Ascending aorta (tissue), 2 donors: ENCODE results near the gene ADAM11. TPM values are rescaled to one million over a fixed set of nuclear protein-coding genes. Genes with fewer than 3 reads are reported as not detected.
A peak's percentile ranks its signal among the peaks of the same experiment; 100 is the strongest.

Source experiments
- DNase-seq, 2 donors: peaks; one replicate each; pipeline ENCODE4 v3.0.0-alpha.2; 2019; ENCODE audit warnings: low spot score in 2 of 2
- H3K27ac ChIP-seq, 2 donors: fragments of 200-600 bp; sonication (generic); one replicate each; pipeline ENCODE4 v1.5.1; 2016 to 2017; ENCODE audit warnings: mild to moderate bottlenecking in 1 of 2
- H3K27me3 ChIP-seq: fragments of 200-600 bp; sonication (generic); one replicate; pipeline ENCODE4 v1.5.1; 2017
- H3K36me3 ChIP-seq, 2 donors: fragments of 200-600 bp; sonication (generic); one replicate each; pipeline ENCODE4 v1.5.1; 2016
- H3K4me1 ChIP-seq, 2 donors: fragments of 200-600 bp; sonication (generic); one replicate each; pipeline ENCODE4 v1.5.1; 2016 to 2017; ENCODE audit warnings: mild to moderate bottlenecking in 1 of 2
- H3K4me3 ChIP-seq, 2 donors: fragments of 200-600 bp; sonication (generic); one replicate each; pipeline ENCODE4 v1.5.1; 2016 to 2017; ENCODE audit warnings: mild to moderate bottlenecking in 1 of 2
- H3K9me3 ChIP-seq, 2 donors: fragments of 200-600 bp; sonication (generic); one replicate each; pipeline ENCODE4 v1.5.1; 2016
- intact Hi-C: fragments of 100-400 bp; cut with DNase I; formaldehyde crosslinking; loops from one replicate; pipeline ENCODE4 v1.15.1; 2023
- total RNA-seq: library from RNA; depleted of rRNA; stranded (reverse); fragments of >200 nt; gene quantifications from one replicate; pipeline ENCODE4 v1.1.0, GENCODE V29; 2016
- TF ChIP-seq, protein P1 (sequence below), 3 experiments: fragments of 200-600 bp in 2 of 3; fragments of 450-650 bp in 1 of 3; sonication (generic) in 2 of 3; IDR thresholded peaks; one replicate each; pipeline ENCODE4 v1.5.1; 2016 to 2019; ENCODE audit warnings: antibody characterized with exemption in 3 of 3, mild to moderate bottlenecking in 1 of 3, moderate library complexity in 1 of 3

The ADAM11 gene
- total RNA-seq, 1 donor from 2014 or later, result not detected

DNA sequence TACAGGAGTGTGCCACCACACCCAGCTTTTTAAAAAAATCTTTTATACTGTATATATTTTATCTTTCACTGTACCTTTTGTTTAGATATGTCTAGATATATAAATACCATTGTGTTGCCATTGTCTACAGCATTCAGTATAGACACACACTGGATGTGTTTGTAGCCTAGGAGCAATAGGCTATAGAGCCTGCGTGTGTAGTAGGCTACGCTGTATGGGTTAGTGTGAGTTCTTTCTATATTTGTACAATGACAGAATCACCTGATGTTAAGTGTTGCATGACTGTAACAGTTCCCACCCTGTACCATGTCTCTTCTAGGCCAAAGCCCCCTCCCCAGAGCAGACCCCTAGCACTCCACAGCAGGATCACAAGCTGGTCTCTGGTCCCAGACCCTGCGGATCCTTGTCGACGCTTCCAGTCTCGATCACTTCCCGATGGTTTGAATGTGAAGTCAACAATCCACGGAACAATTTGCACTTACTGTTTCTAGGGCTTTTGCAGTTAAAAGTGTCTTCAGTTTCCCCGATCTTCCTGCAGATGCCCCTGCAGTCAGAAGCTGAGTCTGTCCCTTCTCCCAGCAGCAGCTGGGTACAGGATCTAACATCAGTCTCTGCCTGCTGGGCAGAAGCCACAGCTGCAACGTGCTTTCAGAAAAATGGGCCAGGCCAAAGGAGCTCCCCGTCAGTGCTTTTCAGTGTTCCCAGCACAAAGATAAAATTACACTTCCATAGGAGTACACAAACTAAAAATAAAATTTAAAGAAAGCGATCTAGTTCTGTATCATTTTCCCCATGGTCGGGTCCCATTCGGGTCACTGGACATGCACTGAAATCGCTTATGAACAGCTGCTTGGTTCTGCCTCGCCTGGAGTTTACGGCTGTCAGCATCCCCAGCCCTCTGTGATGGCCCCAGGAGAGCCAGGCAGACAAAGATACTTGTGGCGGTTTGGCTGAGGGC, 35.4 kb downstream of the ADAM11 start:
- Histone ChIP-seq H3K4me1 (peaks cover 13 to 18% of the 10 kb centered on the region in 2 donors), H3K9me3 (no peaks in the 10 kb centered on the region), H3K4me3 (peak overlapping the region in 1 of 2 donors; percentile 13), H3K36me3 (no peaks in the 10 kb centered on the region), H3K27me3 (no peaks in the 10 kb centered on the region), H3K27ac (peak overlapping the region; percentile 77 to 81)
- TF ChIP-seq, protein P1, sequence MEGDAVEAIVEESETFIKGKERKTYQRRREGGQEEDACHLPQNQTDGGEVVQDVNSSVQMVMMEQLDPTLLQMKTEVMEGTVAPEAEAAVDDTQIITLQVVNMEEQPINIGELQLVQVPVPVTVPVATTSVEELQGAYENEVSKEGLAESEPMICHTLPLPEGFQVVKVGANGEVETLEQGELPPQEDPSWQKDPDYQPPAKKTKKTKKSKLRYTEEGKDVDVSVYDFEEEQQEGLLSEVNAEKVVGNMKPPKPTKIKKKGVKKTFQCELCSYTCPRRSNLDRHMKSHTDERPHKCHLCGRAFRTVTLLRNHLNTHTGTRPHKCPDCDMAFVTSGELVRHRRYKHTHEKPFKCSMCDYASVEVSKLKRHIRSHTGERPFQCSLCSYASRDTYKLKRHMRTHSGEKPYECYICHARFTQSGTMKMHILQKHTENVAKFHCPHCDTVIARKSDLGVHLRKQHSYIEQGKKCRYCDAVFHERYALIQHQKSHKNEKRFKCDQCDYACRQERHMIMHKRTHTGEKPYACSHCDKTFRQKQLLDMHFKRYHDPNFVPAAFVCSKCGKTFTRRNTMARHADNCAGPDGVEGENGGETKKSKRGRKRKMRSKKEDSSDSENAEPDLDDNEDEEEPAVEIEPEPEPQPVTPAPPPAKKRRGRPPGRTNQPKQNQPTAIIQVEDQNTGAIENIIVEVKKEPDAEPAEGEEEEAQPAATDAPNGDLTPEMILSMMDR (IDR thresholded peaks at IDR 0.05), result no peak
- intact Hi-C loops, result no loop called here
- DNase-seq, result no peak

DNA sequence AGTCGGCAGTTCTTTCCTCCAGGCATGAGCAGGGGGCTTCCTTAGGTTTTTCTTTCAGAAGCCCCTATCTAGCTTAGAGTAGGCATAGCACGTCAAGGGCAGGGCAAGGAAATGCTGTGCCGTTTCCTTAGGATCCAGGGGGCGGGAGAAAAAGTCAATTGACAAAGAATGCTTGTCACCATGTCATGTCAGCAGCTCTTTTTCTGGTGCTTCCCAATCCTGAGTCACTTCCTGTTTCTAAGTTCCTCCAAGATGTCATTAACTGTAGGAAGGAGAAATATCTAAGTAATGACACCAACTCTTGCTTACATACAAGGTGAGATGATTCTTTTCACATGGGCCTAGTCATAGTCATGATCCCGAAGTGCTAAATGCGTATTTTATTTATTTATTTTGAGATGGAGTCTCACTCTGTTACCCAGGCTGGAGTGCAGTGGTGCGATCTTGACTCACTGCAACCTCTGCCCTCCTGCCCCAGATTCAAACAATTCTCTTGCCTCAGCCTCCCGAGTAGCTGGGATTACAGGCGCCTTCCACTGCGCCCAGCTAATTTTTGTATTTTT, 36.1 kb downstream of the ADAM11 start:
- Histone ChIP-seq H3K27me3 (no peaks in the 10 kb centered on the region), H3K4me1 (peaks cover 13 to 18% of the 10 kb centered on the region in 2 donors), H3K36me3 (no peaks in the 10 kb centered on the region), H3K9me3 (no peaks in the 10 kb centered on the region), H3K27ac (peak overlapping the region; percentile 77 to 81), H3K4me3 (peak overlapping the region in 1 of 2 donors; percentile 13)
- DNase-seq, result no peak
- intact Hi-C loops, result no loop called here
- TF ChIP-seq, protein P1 (IDR thresholded peaks at IDR 0.05), result no peak

GRCh38 chr17:44795421-44795820, 36.6 kb downstream of the ADAM11 start:
- H3K36me3 ChIP-seq, result no peaks in the 10 kb centered on the region
- peak overlapping the region; percentile 77 to 81 for H3K27ac ChIP-seq
- H3K4me3 ChIP-seq, result peak overlapping the region in 1 of 2 donors; percentile 58
- no peak for DNase-seq
- intact Hi-C loops, result no loop called here
- no peaks in the 10 kb centered on the region for H3K9me3 ChIP-seq
- H3K27me3 ChIP-seq, result no peaks in the 10 kb centered on the region
- TF ChIP-seq, protein P1 (IDR thresholded peaks at IDR 0.05), result no peak
- H3K4me1 ChIP-seq, result peaks cover 13 to 18% of the 10 kb centered on the region in 2 donors

GRCh38 chr17:44795928-44796327, 37.1 kb downstream of the ADAM11 start:
- intact Hi-C loops, result no loop called here
- TF ChIP-seq, protein P1 (IDR thresholded peaks at IDR 0.05), result no peak
- no peak for DNase-seq
- H3K4me3 ChIP-seq, result peak overlapping the region in 1 of 2 donors; percentile 58
- H3K27ac ChIP-seq, result peak overlapping the region; percentile 77 to 81
- H3K36me3 ChIP-seq, result no peaks in the 10 kb centered on the region
- H3K4me1 ChIP-seq, result peaks cover 13 to 18% of the 10 kb centered on the region in 2 donors
- no peaks in the 10 kb centered on the region for H3K27me3 ChIP-seq
- H3K9me3 ChIP-seq, result no peaks in the 10 kb centered on the region

DNA sequence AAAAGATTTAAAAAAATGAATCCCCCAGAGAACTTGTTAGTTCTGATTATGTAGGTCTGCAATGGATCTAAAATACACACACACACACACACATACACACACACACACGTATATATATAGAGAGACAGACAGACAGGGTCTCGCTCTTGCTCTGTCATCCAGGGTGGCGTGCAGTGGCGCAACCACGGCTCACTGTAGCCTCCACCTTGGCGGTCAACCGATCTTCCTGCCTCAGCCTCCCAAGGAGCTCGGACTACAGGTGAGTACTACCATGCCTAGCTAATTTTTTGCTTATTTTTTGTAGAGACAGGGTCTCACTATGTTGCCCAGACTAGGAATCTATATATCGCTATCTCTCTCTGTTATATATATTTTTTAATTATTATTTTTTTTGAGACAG, 37.9 kb downstream of the ADAM11 start:
- peak overlapping the region; percentile 77 to 84 for H3K27ac ChIP-seq
- no peaks in the 10 kb centered on the region for H3K27me3 ChIP-seq
- TF ChIP-seq, protein P1 (IDR thresholded peaks at IDR 0.05), result no peak
- intact Hi-C loops, result no loop called here
- peaks cover 16 to 23% of the 10 kb centered on the region in 2 donors for H3K4me1 ChIP-seq
- no peaks in the 10 kb centered on the region for H3K9me3 ChIP-seq
- no peak for DNase-seq
- peak overlapping the region in 1 of 2 donors; percentile 58 for H3K4me3 ChIP-seq
- no peaks in the 10 kb centered on the region for H3K36me3 ChIP-seq
